ENCODE measurements around the gene TF.

TF gene

DNA sequence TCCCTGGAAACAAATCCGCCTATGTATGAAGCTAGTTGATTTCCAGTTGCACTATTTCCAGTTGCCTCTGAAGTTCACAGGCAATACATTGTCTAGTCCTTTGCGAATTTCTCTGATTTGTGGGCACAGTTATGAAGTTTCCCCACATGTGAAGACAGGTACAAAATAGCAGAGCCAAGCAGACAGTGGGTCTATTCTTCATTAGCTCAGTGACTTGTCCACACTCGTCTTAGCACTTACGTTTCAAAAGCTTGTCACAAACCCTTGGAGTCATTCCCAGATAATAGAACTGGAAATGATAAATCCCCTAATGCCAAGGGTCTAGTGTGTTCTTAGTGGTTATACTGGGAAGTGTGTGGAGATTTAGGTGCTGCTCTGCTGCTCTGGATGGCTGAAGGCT lies 73.9 kb downstream of the TF start:
- no peak for DNase-seq

DNA sequence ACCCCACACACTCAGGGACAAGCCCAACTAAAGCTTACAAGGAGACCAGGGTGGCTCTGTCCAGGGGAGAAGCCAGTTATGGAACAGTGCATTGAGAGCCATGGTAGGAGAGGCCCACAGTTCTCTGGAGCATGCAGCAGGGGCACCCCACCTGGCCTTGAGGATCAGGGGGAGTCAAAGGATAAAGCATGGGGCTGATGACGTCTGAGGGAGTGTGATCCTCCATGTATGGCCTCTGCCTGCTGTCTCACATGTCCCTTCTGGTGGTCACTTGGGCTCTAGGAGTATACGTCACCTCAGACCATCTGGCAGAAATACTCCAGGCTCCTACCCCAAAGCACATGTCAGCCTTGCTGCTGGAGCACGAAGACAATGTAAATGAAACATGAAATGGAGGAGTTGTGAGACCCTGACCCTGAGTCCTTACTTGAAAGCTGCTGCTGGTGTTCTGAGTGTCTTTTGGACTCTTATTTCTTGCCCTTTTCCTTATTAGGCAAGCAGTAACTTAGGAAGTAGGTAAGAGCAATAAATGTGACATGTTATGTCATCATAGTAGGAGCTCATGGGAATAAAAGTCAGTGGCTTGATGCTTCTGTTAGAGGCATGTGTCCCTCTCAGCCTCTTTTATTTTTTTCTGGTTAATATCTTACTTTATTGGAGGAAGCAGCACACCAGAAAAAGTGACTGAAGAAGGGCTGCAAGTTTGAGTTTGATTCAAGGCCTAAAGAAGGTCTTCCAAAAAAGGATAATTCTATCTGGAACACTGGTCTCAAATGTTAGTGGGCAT lies 74.9 kb downstream of the TF start:
- no peak for DNase-seq

DNA sequence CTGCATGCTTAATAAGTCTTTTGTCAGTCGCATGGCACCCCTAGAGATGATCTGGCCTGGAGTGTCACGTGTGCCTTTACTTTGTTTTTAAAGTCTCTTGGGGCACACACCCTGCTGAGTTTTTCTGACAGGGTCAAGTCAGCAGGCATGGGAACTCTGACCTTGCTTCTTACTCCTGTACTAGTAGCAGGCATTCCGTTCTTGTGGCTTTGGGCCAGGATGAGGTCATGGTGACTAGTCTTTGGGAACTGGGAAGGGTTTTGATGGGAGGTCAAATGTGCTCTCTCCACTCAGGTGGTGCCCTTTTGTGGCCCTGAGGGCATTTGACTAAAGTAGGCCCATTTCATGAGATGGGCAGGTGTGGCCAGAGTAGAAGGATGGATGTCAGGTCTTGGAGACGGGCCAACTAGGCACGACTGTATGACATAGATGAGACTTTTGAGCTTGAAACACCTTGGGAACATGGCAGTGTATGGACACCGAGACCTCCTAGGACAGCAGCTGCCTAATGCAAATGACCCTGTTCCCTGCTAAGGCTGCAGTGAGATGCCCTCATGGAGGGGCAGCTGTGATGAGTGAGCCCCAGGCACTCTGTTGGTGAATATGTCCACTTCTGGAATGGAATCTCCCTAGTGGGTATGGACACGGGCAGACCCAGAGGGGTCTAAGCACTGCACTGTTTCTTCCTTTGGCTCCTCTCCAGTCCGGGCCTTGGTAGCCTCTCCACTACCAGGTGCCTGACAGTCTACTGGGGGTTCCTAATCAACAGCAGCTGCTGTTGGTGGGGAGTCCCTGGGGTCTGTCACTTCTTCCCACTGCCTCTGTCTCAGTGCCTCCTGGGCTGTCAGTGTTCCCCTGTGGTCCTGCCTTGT lies 75.8 kb downstream of the TF start:
- DNase-seq, result no peak

DNA sequence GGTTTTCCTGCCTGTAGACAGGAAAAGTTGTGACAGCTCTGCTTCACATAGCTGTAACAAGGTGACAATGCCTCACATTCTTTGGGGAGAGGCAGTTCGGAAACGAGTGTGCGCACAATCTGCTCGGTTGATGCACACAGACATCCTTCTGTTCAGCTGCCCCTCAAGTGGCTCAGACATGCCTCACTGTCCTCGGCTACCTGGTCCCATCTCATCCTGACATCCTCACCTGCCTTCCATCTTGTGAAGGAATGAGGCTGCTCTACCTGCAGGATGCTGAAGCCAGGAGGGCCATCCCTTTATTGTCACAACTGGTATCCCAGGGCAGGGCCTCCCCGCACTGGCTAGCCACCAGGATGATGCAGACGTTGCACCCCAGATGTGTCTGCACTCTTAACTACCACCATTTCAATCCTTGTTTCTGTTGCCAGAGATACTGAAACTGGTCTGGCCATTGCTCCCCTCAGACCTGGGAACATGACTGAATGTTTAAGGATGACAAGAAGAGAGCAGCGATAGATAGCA lies 78.8 kb downstream of the TF start:
- no peak for DNase-seq

DNA sequence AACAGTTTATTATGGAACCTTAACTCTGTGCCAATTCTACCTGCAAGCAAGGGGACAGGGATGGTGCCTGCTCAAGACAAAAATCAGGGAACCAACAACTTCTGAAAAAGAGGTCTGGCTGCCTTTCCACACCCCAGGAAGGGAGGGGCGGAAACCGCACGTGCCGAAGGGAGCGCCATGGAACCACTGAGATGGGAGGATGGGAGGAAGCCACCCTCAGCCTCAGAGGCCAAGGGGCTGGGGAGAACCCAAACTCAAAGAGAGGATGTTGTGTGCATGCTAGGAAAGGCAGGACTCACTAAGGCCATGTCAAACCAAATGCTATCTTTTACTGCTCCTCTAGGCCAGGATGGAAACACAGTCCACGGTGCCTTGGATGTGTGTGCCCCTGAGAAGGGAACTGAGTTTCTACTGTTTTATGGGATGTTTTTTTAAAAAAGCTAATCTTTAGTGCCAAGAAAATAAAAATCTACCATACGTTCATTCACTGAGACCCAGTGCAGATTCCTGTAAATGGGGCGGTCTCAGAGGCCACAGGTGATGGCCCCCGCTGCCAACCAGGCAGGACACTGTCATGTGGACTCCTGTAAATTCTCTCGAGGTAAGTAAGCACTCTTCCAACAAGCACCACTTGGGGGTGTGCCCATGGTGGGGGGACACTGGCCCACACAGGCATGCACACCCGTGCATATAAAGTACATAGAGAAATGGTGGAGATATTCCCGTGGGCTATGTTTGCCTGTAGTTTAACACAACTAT lies 80.0 kb downstream of the TF start:
- no peak for DNase-seq

DNA sequence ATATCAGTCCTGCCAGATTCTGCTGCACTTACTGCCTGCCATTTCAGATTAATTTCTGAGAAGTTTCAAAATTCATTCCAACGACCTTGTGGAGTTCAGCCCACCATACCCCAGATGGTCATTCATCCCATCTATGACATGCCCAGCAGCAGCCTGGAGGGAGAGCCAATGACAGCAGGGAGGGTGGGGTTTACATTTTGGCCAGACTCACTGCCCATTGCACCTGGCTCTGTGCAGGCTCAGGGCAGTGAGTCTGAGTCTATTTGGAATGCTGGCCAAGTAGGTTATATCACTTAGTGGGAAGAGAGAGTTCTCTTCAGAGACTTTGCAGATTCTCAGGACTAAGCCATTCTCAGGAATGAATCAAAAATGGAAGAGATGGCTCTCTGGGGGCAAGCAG lies 80.9 kb downstream of the TF start:
- no peak for DNase-seq

DNA sequence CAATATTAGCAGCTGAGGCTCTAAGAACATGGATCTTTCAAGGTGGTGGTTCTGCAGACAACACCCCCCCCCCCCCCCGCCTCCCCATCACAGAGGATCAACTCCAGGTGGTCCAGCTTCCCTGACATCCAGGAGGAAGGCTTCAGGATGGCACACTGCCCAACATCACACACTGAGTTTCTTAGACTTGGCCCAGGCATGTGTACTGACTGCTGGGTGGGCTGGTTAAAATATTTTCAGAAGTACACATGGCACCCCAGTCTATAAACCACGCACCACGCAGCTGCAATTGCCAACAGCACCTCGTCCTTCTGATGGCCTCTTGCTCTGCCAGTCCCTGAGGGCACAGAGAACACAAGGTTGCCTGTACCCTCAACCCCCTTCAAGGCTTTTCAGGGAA lies 81.5 kb downstream of the TF start:
- DNase-seq, result no peak

DNA sequence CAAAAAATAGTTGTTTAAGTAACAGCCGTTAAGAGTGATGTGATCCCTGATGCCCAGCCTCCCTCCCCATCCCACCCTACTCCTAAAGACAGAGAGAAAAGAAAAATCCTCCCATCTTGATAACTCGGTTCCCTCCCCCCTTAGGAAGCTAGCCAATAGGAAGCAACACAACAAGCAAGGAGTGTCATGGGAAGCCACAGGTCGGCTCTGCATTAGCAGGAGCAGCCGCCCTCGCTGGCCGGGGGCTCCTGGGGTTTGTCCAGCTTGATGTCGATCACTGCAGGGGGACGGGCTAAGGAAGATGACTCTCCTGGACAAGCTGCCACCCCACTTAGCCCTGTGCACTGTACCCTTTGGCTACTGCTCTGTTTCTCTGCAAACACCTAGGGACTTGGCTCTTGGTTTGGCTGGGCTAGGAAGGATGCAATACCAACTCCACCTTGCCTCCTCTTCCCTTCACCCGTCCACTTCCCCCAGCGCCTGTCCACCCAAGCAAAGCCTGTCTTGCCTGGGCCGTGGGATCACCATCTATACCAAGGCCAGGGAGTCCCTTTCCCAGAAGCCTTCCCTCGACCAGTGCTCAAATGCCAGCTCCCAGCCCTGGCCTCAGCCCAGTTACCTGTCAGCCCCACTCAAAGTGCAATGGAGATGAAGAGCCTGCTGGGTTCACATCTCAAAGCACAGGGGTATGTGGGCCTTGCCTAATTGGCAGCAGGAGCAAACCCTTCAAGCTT lies 82.5 kb downstream of the TF start:
- DNase-seq, result no peak

DNA sequence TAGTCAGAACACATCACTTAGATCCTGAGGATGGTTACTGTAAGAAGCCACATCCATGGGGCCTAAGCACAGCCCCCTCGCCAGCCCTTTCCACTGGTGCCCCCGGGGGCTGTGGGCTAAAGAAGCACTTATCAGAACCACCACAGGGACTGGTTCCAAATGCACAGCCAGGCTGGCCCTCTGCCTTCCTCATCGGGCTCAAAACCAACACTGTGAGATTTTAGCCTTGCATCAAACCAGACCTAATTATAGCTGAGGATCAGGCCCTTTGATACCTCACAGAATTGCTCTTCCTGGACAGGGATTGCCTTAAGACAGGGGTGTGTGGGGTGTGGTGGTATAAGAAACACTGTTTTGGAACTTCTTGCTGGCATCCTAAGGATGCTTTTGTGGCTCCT lies 83.1 kb downstream of the TF start:
- DNase-seq, result no peak

DNA sequence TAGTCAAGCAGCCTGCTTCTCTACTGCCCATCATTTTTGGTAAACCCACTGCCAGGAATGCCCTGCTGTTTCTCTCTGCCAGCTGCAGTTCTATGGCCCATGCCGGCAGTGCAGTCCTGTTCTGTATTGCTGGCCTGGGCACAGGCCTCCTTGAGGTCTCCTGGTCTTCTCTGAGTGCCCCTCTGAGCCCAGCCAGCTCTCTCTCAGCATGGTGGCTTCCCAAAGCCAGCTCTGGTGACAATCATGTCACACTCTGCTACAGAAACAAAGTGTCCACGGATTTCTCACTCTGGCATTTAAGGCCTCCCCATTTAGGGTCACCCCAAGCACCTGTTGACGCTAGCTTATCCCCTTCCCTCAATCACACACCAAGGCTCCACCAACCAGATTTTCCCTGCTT lies 83.9 kb downstream of the TF start:
- DNase-seq, result no peak

DNA sequence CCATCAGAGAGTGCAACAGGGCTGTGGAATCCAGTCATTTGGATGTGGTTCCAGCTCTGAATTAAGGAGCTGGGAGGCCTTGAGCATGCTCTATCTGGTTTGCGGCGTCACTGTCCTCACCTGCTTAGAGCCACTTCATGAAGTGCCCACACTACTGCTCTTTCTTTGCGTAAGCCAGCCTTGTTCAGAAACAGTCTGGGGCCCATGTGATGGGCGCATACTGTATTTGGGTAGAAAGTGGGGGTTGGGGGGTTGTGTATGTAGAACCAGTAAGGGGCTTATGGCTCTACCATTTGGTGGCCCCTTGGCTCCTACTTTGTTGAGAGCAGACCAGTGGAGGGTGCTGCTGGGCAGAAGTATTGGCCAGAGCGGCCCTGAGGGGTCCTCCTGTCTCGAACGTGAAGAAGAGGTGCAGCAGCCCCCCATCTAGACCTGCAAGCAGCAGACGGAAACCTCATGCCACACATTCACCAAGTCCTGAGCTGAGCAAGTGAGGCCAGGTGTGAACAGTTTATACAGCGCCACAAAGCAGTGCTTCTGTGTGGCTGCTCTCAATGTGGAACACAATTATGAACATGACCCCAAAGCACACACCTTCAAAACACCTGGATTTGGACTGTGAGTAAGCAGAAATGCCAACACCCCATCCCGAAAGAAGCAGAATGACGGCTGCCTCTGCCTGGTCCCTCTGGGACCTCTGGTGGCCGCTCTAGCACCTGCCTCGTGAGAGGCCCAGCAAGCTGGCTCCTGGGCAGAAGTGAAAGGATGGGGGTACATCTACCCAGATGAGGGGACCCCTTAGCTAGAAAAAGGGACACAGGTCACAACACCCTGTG lies 86.0 kb downstream of the TF start:
- no peak for DNase-seq

DNA sequence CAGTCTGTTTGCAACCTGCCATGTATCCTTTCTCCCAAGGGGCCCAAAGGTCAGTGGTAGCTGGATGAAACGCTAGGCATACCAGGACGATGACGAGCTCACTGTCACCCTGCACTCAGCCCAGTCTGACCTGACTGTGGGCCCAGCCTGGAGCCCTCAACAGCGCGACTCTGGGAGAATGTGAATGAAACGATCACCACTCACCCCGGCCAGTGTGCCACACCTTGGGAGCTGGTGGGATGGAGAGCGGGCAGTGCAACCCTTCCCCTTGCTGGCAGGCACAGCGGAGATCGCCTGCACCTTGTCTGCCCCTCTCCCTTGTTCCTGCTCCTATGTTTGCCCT lies 86.6 kb downstream of the TF start:
- no peak for DNase-seq

DNA sequence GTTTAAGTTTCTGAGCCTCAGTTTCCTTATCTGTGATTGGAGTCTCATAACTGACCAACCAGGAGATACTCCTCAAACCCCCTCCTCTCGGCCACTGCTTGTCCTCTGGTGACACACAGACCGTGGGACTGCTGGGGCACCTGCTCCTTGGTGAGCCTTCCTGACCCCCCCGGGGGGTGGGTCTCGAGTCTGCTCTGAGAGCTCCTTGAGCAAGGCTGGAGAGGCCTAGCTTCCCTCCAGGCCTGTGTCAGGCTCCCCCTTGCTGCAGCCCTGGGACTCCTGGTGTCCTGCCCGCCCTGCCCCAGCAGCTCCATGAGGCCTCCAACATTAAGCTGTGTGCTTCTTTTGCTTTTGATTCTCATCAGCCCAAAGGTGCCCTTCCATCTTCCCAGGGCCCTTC lies 87.1 kb downstream of the TF start:
- no peak for DNase-seq

DNA sequence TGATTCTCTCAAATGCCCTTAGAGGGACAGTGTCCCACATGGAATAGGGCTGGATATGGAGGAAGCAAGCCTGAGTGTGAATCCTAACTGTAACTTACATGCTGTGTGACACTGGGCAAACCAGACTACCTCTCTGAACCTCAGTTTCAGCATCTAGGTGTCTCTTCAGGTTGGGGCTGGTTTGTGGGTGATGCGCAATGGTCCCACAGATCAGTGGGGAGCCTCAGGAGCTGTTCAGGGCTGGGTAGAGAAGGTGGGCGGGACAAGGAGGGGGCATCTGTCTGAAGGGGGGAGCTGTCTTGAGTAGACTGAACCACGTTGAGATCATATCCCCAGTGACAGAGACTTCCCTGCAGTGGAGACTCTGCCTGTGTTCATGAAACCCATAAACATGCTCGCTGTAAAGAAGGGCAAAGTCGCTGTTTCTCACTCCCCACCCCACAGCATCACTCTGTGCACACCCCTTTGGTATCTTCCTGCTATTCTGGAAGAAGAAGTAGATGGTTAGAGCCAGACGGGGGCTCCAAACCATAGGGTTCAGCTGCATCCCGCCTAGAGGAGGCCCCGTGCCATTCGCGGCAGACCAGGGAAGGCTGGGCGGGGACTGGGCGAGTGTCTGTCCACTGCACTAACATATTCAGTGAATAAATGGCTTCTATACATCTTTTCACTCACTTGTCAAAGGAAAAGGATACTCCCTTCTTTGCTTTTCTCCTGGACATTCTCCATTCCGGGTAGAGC lies 87.9 kb downstream of the TF start:
- DNase-seq, result no peak

DNA sequence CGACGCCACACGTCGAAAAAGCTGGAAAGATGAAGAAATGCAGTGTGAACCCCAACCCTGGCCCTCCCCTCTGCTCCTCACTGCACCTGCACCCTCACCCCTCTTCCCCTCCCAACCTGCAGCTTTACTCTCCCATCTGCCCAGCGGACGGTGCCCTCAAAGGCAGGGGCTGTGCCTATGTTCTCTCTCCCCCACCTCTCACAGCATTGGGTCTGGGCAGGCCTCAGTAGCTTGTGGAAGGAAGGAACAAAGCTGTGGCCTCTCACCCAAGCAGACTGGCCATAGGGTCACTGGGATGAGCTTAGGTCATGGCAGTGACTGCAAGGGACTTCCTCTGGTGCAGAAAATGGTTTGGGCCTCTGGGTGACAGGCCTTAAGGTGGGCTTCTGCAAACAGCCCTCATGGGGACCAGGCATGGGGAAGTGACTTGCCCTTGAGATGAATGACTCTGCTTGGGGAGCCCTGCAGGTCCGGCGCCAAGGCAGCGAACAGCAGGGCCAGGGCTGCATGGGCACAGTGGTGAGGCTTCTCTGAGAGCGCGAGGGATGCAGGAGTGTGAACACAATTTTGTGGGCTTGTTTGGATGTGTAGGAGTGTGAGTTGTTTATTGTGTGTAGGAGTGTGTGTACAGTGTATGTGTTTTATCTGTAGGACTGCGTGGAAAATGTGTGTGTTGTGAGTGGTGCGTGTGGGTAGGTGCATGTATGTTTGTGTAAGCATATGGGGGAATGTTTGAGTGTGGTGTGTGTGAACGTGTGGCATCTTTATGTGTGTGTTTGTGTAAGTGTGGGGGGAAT lies 88.6 kb downstream of the TF start:
- DNase-seq, result no peak

DNA sequence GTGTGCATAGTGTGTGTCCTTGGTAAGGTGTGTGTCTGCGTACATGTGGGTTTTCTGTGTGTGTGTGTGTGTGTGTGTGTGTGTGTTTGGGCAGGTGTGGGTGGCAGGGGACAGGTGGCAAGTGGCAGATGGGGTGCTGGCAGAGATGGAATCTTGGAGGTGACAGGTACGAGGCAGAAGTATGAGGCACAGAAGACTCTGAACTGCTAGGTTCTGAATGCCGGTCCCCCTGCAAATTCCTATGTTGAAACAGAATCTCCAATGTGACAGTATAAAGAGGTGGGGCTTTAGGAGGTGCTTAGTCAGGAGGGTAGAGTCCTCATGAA lies 89.2 kb downstream of the TF start:
- no peak for DNase-seq

DNA sequence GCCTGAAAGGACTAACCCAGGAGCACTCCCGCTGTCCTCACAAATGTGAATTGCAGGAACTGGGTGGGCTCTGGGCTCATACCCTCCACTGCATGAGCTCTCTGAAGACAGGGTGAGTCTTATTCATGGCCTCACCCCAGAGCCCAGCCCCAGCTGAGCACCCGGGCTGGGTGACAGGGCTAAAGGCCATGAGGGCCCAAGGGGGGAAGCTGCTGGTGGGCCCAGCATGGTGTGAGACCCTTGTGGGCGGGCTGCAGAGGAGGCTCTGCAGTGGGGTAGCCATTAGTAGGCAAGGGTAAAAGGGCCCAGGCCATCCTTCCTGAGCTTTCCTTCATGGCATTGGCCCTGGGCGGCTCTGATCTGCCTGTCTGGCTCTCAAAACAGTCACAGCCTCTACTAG lies 89.8 kb downstream of the TF start:
- DNase-seq, result no peak

DNA sequence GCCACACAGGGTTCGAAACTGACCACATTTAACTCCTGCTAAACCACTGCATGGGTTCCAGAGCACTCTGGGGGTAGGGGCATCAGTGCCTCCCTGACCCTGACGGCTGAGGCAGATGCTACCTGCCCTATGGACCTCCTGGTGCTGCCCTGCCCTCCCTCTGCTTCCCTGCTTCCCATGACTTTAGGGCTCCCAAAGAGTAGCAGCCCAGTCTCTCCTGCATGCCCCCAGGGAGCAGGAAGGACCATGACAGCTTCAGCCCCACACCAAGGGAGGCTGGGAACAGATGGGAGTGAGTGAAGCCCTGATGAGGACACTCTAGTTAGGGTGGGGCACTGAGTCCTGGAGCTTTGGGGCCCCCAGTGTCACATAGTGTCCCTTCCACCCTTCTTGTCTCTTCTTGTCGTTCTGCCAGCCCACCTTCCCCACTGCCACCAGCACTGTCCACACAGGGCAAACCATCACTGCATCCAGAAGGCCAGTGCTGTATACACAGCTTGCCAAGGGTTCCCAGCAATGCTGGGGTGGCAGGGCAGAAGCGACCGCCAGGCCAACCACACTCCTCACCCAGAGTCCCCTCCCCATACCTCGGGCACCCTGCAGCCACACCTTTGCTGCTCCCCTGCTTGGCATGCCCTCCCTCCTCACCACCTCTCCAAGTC lies 90.4 kb downstream of the TF start:
- no peak for DNase-seq

DNA sequence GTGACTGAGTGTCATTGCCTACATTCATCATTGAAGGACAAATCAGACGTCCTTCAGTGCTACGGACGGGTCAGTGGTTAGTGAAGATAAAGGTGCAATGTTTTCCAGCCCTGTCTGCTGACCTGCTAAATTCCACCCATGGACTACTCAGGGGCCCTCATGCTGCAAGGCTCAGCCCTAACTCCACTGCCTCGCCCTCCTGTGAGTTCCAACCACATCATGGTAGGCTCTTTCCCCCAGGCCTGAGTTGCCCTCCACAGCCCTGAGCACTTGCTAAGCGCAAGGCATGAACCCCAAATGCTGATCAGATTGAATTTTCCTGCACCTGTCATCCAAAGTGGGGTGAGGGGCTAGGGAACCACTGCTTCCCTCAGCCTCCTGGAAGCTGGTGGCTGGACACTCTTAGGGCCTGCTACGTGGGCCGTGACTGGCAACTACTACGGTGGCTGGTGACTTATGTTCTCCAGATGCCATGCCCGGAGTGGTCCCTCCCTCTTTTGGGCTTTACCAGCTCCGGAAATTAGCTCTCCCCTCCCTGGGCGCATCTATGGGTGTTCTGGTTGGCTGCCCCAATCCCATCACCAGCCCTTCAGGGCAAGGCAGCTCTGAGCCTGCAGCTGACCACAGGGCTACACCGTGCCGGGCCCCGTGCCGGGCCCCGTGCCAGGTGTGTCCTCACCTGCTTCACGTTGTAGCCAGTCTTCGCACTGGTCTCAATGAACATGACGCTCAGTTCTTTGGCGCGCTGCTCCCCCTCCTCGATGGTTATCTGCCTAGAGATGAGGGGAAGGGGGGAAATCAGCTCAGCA lies 91.5 kb downstream of the TF start:
- DNase-seq, result no peak

Data from stimulated activated naive CD4-positive, alpha-beta T cell (primary cell).